Fibroblast of lung (primary cell): ENCODE results near the gene ZNF691.

Experiments
- EZH2 ChIP-seq: IDR thresholded peaks from 2 replicates; pipeline ENCODE4 v1.5.1; 2012; ENCODE audit warnings: low read length, control low read depth, mild to moderate bottlenecking; ENCODE audit errors: missing control alignments
- TF ChIP-seq, protein P1 (sequence below), 2 donors: IDR thresholded peaks in 1 of 2; conservative IDR thresholded peaks in 1 of 2; 1 replicate in 1 of 2; 2 replicates in 1 of 2; pipeline ENCODE4 v1.5.1; 2011 to 2012; ENCODE audit warnings: low read length in 2 of 2, control low read depth in 1 of 2, inconsistent platforms in 1 of 2, low read depth in 1 of 2, mild to moderate bottlenecking in 1 of 2

DNA sequence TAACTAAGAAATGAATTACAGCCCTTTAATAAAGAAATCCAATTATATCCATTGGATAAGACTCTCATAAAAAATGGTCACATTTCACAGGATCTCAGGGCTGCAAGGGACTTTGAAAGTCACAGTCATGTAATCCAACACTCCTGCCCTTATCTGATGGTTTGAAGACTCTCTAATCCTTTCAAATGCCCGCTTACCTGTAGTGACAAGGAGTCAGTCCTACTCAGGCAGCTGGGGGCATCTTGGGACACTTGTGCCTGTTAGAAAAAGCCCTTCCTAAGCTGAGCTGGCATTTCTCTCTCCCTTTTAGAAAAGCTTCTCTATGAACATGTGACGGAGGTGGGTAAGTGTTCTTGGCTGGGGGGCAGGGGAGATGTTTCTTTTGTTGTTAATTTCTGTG is 11.0 kb upstream of the ZNF691 start:
- TF ChIP-seq, protein P1, sequence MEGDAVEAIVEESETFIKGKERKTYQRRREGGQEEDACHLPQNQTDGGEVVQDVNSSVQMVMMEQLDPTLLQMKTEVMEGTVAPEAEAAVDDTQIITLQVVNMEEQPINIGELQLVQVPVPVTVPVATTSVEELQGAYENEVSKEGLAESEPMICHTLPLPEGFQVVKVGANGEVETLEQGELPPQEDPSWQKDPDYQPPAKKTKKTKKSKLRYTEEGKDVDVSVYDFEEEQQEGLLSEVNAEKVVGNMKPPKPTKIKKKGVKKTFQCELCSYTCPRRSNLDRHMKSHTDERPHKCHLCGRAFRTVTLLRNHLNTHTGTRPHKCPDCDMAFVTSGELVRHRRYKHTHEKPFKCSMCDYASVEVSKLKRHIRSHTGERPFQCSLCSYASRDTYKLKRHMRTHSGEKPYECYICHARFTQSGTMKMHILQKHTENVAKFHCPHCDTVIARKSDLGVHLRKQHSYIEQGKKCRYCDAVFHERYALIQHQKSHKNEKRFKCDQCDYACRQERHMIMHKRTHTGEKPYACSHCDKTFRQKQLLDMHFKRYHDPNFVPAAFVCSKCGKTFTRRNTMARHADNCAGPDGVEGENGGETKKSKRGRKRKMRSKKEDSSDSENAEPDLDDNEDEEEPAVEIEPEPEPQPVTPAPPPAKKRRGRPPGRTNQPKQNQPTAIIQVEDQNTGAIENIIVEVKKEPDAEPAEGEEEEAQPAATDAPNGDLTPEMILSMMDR (conservative IDR thresholded peaks at IDR 0.05 in 1 of 2, IDR thresholded peaks at IDR 0.05 in 1 of 2; ENCODE audit: low read depth in 1 of 2, low read length in 2 of 2): no peak
- TF ChIP-seq EZH2: no peak
